GM13976 (cell line): ENCODE results near the gene UBE3D.

Experiments used
- DNase-seq: peaks from one replicate; pipeline ENCODE4 v3.0.0; 2012; ENCODE audit warnings: low spot score
- in situ Hi-C: fragments of 300-500 bp; cut with MboI; formaldehyde crosslinking; loops from one replicate; pipeline ENCODE4 v1.12.0; 2022; ENCODE audit warnings: low sequenced_read_pairs, mixed read lengths, inconsistent platforms; ENCODE audit not compliant: unreplicated experiment
- TF ChIP-seq, protein P1 (sequence below): IDR thresholded peaks from 2 replicates; pipeline ENCODE4 v1.5.1; 2012; ENCODE audit warnings: borderline replicate concordance, mild to moderate bottlenecking; ENCODE audit not compliant: insufficient read depth; ENCODE audit errors: extremely low read depth, missing control alignments, control extremely low read depth

UBE3D gene

DNA sequence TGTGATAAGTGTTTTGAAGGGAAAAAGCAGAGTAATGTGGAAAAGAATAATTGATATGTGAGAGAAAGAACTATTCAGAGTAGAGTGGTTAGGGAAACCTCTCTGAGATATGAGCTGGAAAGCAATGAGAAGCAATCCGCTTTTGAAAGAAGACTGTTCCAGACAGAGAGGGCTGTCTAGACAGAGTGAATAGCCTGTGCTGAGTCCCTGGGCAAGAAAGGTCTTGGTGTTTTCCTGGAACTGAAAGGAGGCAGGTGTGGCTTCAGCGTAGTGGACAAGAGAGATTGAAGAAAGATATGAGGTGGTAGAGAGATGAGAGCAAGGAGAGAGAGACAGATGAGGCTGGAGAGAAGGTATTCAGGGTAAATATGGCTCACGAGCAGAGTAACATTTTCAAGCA is 190.8 kb downstream of the UBE3D start:
- DNase-seq, result no peak
- TF ChIP-seq, protein P1, sequence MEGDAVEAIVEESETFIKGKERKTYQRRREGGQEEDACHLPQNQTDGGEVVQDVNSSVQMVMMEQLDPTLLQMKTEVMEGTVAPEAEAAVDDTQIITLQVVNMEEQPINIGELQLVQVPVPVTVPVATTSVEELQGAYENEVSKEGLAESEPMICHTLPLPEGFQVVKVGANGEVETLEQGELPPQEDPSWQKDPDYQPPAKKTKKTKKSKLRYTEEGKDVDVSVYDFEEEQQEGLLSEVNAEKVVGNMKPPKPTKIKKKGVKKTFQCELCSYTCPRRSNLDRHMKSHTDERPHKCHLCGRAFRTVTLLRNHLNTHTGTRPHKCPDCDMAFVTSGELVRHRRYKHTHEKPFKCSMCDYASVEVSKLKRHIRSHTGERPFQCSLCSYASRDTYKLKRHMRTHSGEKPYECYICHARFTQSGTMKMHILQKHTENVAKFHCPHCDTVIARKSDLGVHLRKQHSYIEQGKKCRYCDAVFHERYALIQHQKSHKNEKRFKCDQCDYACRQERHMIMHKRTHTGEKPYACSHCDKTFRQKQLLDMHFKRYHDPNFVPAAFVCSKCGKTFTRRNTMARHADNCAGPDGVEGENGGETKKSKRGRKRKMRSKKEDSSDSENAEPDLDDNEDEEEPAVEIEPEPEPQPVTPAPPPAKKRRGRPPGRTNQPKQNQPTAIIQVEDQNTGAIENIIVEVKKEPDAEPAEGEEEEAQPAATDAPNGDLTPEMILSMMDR, result no peak
- in situ Hi-C loops, result no loop called here

DNA sequence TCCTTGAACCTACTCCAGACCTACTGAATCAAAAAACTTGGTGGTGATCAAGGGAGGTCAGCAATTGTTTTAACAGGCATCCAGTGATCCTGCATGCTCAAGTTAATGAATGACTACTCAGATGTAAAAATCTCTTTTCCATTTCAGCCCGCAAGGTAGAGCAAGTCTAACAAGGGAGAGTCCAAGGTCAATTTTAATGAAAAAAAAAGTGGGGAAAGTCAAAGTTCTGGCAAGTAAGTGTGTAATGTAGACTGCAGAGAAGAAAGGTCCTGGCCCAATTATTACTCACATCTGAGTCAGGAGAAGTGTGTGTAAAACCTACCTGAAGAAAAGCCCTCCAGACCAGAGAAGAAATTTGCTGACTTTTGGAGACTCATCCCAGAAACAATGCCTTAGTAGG is 193.5 kb downstream of the UBE3D start:
- TF ChIP-seq, protein P1, result no peak
- no peak for DNase-seq
- in situ Hi-C loops, result no loop called here

DNA sequence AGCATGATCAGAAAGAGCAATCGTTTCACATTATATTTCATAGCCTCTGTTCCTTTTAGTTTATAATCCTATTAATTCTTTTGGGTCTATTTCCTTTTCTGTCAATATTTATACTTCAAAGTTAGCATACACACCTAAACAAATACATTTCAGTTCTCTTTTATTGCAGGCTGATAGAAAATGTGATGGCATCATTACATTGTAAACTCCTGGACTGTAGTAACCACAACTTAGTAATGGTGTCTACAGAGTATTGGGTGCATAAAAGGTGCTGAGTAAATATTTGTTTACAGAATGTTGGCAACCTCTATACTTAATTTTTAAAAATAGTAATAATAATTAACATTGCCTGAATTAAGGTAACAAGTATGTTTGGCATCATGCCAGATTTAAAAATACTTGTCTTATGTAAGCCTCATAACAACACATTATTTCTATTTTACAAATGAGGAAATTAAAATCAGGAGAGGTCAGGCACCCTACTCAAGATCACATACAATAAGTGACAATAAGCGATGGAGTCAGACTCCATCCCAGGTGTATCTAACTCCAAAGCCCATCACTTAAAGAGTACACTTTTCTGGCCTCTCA is 195.0 kb downstream of the UBE3D start:
- TF ChIP-seq, protein P1, result no peak
- in situ Hi-C loops, result no loop called here
- DNase-seq, result no peak

DNA sequence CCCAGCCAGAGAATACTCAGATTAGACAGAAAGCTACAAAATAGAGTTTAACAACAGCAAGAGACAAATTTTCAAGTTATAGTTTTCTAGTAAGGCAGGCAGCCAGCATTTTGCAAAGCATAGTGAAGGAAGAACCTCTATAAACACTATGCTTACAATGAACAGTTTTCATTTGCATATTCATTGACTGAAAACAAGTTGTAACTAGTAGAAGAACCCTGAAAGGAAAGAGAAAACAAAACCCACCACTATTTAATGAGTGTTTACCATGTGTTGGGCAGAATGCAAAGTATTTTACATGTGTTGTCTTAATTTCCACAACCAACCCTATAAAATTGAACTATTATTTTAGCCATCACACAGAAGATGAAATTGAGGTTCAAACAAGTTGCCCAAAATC is 196.1 kb downstream of the UBE3D start:
- no peak for DNase-seq
- TF ChIP-seq, protein P1, result no peak
- in situ Hi-C loops, result no loop called here

DNA sequence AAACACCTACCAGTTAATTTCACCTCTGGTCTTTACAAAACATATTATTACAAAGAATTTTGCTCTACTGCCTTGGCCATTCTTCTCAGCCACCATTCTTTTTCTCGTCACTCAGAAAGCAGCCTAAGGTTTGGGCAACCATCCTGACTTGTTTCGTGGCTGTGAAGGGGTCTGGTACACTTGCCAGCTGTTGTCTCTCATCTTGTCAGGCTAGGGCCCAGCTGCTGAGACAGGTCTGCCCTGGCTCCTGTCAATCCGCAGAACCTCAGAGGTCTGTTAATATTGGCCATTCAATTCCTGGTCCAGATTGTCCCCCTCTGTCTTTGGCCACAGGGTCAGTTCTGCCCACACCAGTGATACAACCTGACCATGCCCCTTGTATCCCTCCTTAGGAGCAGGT is 197.7 kb downstream of the UBE3D start:
- TF ChIP-seq, protein P1, result no peak
- in situ Hi-C loops, result no loop called here
- no peak for DNase-seq

DNA sequence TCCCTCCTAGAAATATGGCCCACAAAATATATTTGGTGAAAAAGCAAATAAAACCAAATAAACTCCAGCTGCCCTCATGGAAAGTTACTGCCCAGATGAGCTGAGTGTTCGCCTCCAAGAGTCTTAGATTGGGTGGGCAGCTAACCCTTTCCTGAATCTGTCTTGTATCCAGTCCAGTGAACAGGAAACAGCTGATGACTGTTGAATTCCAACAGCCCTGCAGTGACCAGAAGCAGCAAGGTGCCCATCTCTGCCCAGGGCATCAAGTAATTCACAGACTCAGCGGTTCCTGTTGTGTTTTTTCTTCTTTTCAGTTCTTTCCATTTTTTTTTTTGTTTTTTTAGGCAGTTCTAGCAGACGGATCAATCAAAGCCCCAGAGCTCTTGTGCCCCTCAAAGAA is 199.2 kb downstream of the UBE3D start:
- TF ChIP-seq, protein P1, result no peak
- no peak for DNase-seq
- in situ Hi-C loops, result no loop called here
